H1 (cell line): ENCODE measurements around the gene RILPL1. TPM values are rescaled to one million over a fixed set of nuclear protein-coding genes. Genes with fewer than 3 reads are reported as not detected.

Source experiments
- CTCF ChIA-PET: fragments of 300-600 bp; sonication (Branson Sonifier 250); formaldehyde crosslinking; loops from one replicate; lab custom pipeline; 2021; ENCODE audit not compliant: partially characterized antibody; lab: Charles Lee
- POLR2A ChIA-PET: fragments of 300-600 bp; sonication (Branson Sonifier 250); formaldehyde crosslinking; loops from one replicate; lab custom pipeline; 2021; ENCODE audit warnings: inconsistent platforms; ENCODE audit not compliant: partially characterized antibody; lab: Charles Lee
- DNase-seq, 2 experiments: peaks; one replicate each; pipeline versions ENCODE4 v3.0.0 to v3.0.0-alpha.2; 2010 to 2022; ENCODE audit warnings: low spot score in 2 of 2, low read depth in 1 of 2, mixed read lengths in 1 of 2
- FAIRE-seq: peaks from 2 replicates; lab custom pipeline; 2011; peaks lifted over from hg19 to GRCh38; lab: Jason Lieb, UNC
- H2AFZ ChIP-seq: 2 replicates; pipeline ENCODE4 v1.8.1; 2012; ENCODE audit warnings: low read length, inconsistent platforms
- H2AK5ac ChIP-seq: 2 replicates; pipeline ENCODE4 v1.6.1; 2013; ENCODE audit warnings: low read depth, low read length
- H2BK120ac ChIP-seq: replicated peaks from 2 replicates; pipeline ENCODE3; 2013; ENCODE audit warnings: low read depth, low read length, inconsistent platforms
- H2BK12ac ChIP-seq: 2 replicates; pipeline ENCODE4 v1.6.1; 2013; ENCODE audit warnings: low read depth, low read length
- H2BK15ac ChIP-seq: 2 replicates; pipeline ENCODE4 v1.6.1; 2013; ENCODE audit warnings: low read length
- H2BK20ac ChIP-seq: 2 replicates; pipeline ENCODE4 v1.6.1; 2013; ENCODE audit warnings: low read length
- H2BK5ac ChIP-seq: 2 replicates; pipeline ENCODE4 v1.6.1; 2013; ENCODE audit warnings: low read depth, low read length
- H3K14ac ChIP-seq: 2 replicates; pipeline ENCODE4 v1.6.1; 2013; ENCODE audit warnings: inconsistent platforms; ENCODE audit not compliant: insufficient read length
- H3K18ac ChIP-seq: 2 replicates; pipeline ENCODE4 v1.6.1; 2013; ENCODE audit warnings: low read length; ENCODE audit errors: extremely low read depth
- H3K23ac ChIP-seq: 2 replicates; pipeline ENCODE4 v1.6.1; 2013; ENCODE audit warnings: inconsistent platforms; ENCODE audit not compliant: insufficient read length
- H3K23me2 ChIP-seq: 2 replicates; pipeline ENCODE4 v1.6.1; 2013; ENCODE audit warnings: low read depth, low read length
- H3K27ac ChIP-seq: 2 replicates; pipeline ENCODE4 v1.6.1; 2011; ENCODE audit warnings: low read depth, low read length, inconsistent platforms
- H3K27me3 ChIP-seq, 4 experiments: replicated peaks in 1 of 4; 1 replicate in 1 of 4; 2 replicates in 3 of 4; pipeline versions ENCODE4 v1.6.1 to v1.8.1; 2011 to 2013; ENCODE audit warnings: low read length in 3 of 4, mild to moderate bottlenecking in 3 of 4, inconsistent platforms in 2 of 4, mixed read lengths in 2 of 4, moderate library complexity in 1 of 4; ENCODE audit not compliant: control insufficient read depth in 3 of 4, insufficient read depth in 3 of 4; ENCODE audit errors: extremely low read depth in 1 of 4
- H3K36me3 ChIP-seq, 4 experiments: 2 replicates each; pipeline versions ENCODE4 v1.6.1 to v1.8.1; 2011 to 2013; ENCODE audit warnings: mild to moderate bottlenecking in 4 of 4, low read length in 3 of 4, moderate library complexity in 2 of 4, control low read depth in 1 of 4, inconsistent platforms in 1 of 4; ENCODE audit not compliant: insufficient read depth in 4 of 4, control insufficient read depth in 2 of 4
- H3K4ac ChIP-seq: replicated peaks from 2 replicates; pipeline ENCODE3; 2013; ENCODE audit warnings: low read length, low read depth, mixed read lengths, inconsistent platforms; ENCODE audit not compliant: insufficient read length
- H3K4me1 ChIP-seq, 4 experiments: replicated peaks in 1 of 4; 1 replicate in 1 of 4; 2 replicates in 3 of 4; pipeline versions ENCODE4 v1.6.1 to v1.8.1; 2011 to 2013; ENCODE audit warnings: low read length in 3 of 4, inconsistent platforms in 2 of 4, mixed read lengths in 1 of 4; ENCODE audit not compliant: insufficient read depth in 4 of 4, control insufficient read depth in 3 of 4
- H3K4me2 ChIP-seq, 2 experiments: 2 replicates each; pipeline versions ENCODE4 v1.6.1 to v1.8.1; 2011 to 2013; ENCODE audit warnings: low read depth in 2 of 2, low read length in 2 of 2, control low read depth in 1 of 2, inconsistent platforms in 1 of 2, mild to moderate bottlenecking in 1 of 2; ENCODE audit not compliant: insufficient read depth in 1 of 2
- H3K4me3 ChIP-seq, 4 experiments: fragments of 200-600, 300-600 bp in 1 of 4; sonication (generic), shearing (Covaris generic), sonication (Bioruptor Twin) in 1 of 4; 2 replicates each; pipeline versions ENCODE4 v1.5.1 to v1.8.1; 2011 to 2016; ENCODE audit warnings: low read length in 4 of 4, low read depth in 3 of 4, control low read depth in 2 of 4, inconsistent platforms in 2 of 4, mild to moderate bottlenecking in 2 of 4, mixed read lengths in 1 of 4, moderate library complexity in 1 of 4; ENCODE audit not compliant: insufficient read depth in 2 of 4; ENCODE audit errors: extremely low read depth in 1 of 4
- H3K56ac ChIP-seq: replicated peaks from 2 replicates; pipeline ENCODE3; 2013; ENCODE audit warnings: low read depth, mild to moderate bottlenecking, mixed read lengths, low read length, inconsistent platforms; ENCODE audit not compliant: insufficient read length
- H3K79me1 ChIP-seq: 2 replicates; pipeline ENCODE4 v1.6.1; 2013; ENCODE audit warnings: low read depth, low read length, control low read depth
- H3K79me2 ChIP-seq, 2 experiments: 2 replicates each; pipeline versions ENCODE4 v1.6.1 to v1.8.1; 2012 to 2013; ENCODE audit warnings: low read length in 2 of 2, mild to moderate bottlenecking in 2 of 2, inconsistent platforms in 1 of 2; ENCODE audit not compliant: insufficient read depth in 2 of 2, control insufficient read depth in 1 of 2
- H3K9ac ChIP-seq, 4 experiments: replicated peaks in 1 of 4; 1 replicate in 1 of 4; 2 replicates in 3 of 4; pipeline versions ENCODE4 v1.6.1 to v1.8.1; 2011 to 2013; ENCODE audit warnings: low read depth in 3 of 4, low read length in 3 of 4, control low read depth in 2 of 4, mild to moderate bottlenecking in 2 of 4, moderate library complexity in 2 of 4, inconsistent platforms in 1 of 4; ENCODE audit errors: extremely low read depth in 1 of 4
- H3K9me3 ChIP-seq, 2 experiments: 2 replicates each; pipeline versions ENCODE4 v1.6.1 to v1.8.1; 2012 to 2013; ENCODE audit warnings: mild to moderate bottlenecking in 2 of 2, moderate library complexity in 2 of 2, control low read depth in 1 of 2, inconsistent platforms in 1 of 2, low read depth in 1 of 2, low read length in 1 of 2, mixed read lengths in 1 of 2; ENCODE audit not compliant: insufficient read depth in 2 of 2
- H4K20me1 ChIP-seq, 2 experiments: replicated peaks in 1 of 2; 2 replicates each; pipeline versions ENCODE3 to v1.8.1; 2011 to 2013; ENCODE audit warnings: inconsistent platforms in 2 of 2, low read length in 2 of 2, mild to moderate bottlenecking in 1 of 2; ENCODE audit not compliant: insufficient read depth in 2 of 2, control insufficient read depth in 1 of 2
- H4K5ac ChIP-seq: 2 replicates; pipeline ENCODE4 v1.6.1; 2013; ENCODE audit warnings: low read length, low read depth, mixed read lengths, inconsistent platforms; ENCODE audit not compliant: insufficient read length
- H4K8ac ChIP-seq: 2 replicates; pipeline ENCODE4 v1.8.0; 2013; ENCODE audit warnings: mild to moderate bottlenecking, moderate library complexity, low read length, inconsistent platforms; ENCODE audit not compliant: insufficient read depth; ENCODE audit errors: extremely low read depth
- H4K91ac ChIP-seq: replicated peaks from 2 replicates; pipeline ENCODE3; 2013; ENCODE audit warnings: low read length, mixed read lengths, inconsistent platforms; ENCODE audit not compliant: insufficient read length
- ASH2L ChIP-seq: fragments of 200-600, 300-600 bp; sonication (generic); IDR thresholded peaks from one replicate; pipeline ENCODE4 v1.7.1; 2017; ENCODE audit warnings: low read length
- CHD1 ChIP-seq: IDR thresholded peaks from 2 replicates; pipeline ENCODE4 v1.6.1; 2012; ENCODE audit warnings: low read depth, low read length, improper control_type of control experiment
- CTBP2 ChIP-seq: IDR thresholded peaks from 2 replicates; pipeline ENCODE4 v1.7.0; 2011; ENCODE audit warnings: borderline replicate concordance, mild to moderate bottlenecking, moderate library complexity, mixed read lengths, low read length; ENCODE audit not compliant: insufficient read depth, insufficient read length
- EGR1 ChIP-seq: IDR thresholded peaks from 2 replicates; pipeline ENCODE4 v1.6.1; 2011; ENCODE audit warnings: low read depth, low read length, borderline replicate concordance
- MAFK ChIP-seq: IDR thresholded peaks from 2 replicates; pipeline ENCODE4 v1.6.1; 2012; ENCODE audit warnings: low read depth, mild to moderate bottlenecking, improper control_type of control experiment, low read length
- NRF1 ChIP-seq: IDR thresholded peaks from 2 replicates; pipeline ENCODE4 v1.6.1; 2011; ENCODE audit warnings: mild to moderate bottlenecking, low read depth, low read length, improper control_type of control experiment
- POU5F1 ChIP-seq: IDR thresholded peaks from 2 replicates; pipeline ENCODE4 v1.6.1; 2011; ENCODE audit warnings: low read depth, mild to moderate bottlenecking, low read length, moderate library complexity
- RAD21 ChIP-seq, 2 experiments: IDR thresholded peaks in 1 of 2; conservative IDR thresholded peaks in 1 of 2; 2 replicates each; pipeline ENCODE4 v1.6.1; 2011; ENCODE audit warnings: low read depth in 2 of 2, low read length in 2 of 2, improper control_type of control experiment in 1 of 2, inconsistent platforms in 1 of 2, mild to moderate bottlenecking in 1 of 2, moderate library complexity in 1 of 2
- ZNF274 ChIP-seq: IDR thresholded peaks from 2 replicates; pipeline ENCODE4 v1.7.0; 2012; ENCODE audit warnings: low read length, borderline replicate concordance; ENCODE audit errors: extremely low read depth
- WGBS, 2 experiments: shearing (Covaris generic) in 1 of 2; methylation state at CpG; one replicate each; pipeline versions ENCODE4 v1.1.6 to v1.1.7; 2013 to 2015; ENCODE audit warnings: low lambda C conversion rate in 2 of 2, mixed read lengths in 2 of 2, inconsistent platforms in 1 of 2, low coverage in 1 of 2, missing lambda C conversion rate in 1 of 2; ENCODE audit not compliant: insufficient replicate concordance in 2 of 2, insufficient coverage in 1 of 2, insufficient read length in 1 of 2; ENCODE audit errors: extremely low coverage in 1 of 2, missing lambda C conversion rate in 1 of 2; 5-methylcytosine and 5-hydroxymethylcytosine counted together
- polyA plus RNA-seq, 7 experiments: library from polyadenylated mRNA; depleted of rRNA in 3 of 7; stranded (reverse) in 5 of 7; unstranded in 2 of 7; fragments of >200 nt in 5 of 7; fragments of 200-250 nt in 2 of 7; gene quantifications; 1 replicate in 5 of 7; 2 replicates in 1 of 7; 4 replicates in 1 of 7; pipeline versions ENCODE4 v1.2.1 to v1.2.3, GENCODE V29; 2011 to 2013; ENCODE audit warnings: missing spikeins in 2 of 7, mixed read lengths in 2 of 7
- total RNA-seq: library from RNA; stranded (reverse); fragmentation: NEBNext Ultra II Directional; extraction: Animal tissue kit (Norgen Biotek cat#: 25700); gene quantifications from 2 replicates; pipeline ENCODE4 v1.2.1, GENCODE V29; 2021

RILPL1 gene
- total and polyA plus RNA-seq, 2 of the 8 experiments (the other 6 are each of a cell fraction or from before 2014, with no cell fraction given), result 6.7 to 9.4 TPM

DNA sequence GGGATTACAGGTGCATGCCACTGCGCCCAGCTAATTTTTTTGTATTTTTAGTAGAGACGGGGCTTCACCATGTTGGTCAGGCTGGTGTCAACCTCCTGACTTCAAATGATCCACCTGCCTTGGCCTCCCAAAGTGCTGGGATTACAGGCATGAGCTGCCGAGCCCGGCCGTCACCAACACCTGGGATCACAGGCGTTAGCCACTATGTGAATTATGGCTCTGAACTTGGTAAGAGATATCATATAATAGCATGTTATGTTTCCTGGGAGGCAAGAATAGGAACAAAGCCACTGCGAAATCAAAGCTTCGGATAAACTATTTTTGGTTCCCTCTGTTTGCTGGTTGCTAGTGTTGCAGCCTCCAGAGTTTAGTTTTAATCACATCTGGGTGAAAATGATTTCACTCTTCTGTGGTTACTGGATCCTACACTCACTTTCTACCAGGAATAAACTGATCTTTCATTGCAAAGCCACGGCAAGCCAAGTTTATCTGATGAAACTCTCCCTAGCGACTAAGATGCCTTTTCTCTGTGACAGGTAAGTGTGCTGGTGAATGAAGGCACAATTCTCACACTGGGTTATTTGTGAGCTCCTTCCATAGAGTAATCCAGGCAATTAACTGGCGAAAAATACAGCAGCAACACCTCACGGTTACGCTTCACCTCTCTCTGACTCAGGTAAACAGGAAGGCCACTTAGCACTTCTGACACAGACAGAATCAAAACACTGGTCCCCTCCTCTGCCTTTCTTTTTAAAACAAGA, 58.9 kb downstream of the RILPL1 start:
- Histone ChIP-seq H3K27ac (no peak overlapping the region), H3K36me3 (peaks cover 0 to 14% (median 1%) of the 10 kb centered on the region in 4 experiments; a peak in 4 of 8 replicates), H2AK5ac (no peak overlapping the region), H3K9ac (no peak overlapping the region), H2BK5ac (no peak overlapping the region), H3K79me2 (no peaks in the 10 kb centered on the region), H3K56ac (no peak overlapping the region), H2BK15ac (no peak overlapping the region), H3K4me1 (no peaks in the 10 kb centered on the region), H3K23ac (no peak overlapping the region), H4K8ac (no peak overlapping the region), H2BK120ac (no peak overlapping the region), H3K23me2 (no peaks in the 10 kb centered on the region), H3K4me3 (no peak overlapping the region), H4K91ac (no peak overlapping the region), H3K79me1 (no peaks in the 10 kb centered on the region), H3K27me3 (no peaks in the 10 kb centered on the region), H3K9me3 (no peaks in the 10 kb centered on the region), H4K5ac (no peak overlapping the region), H3K14ac (no peak overlapping the region), H3K4ac (no peak overlapping the region), H3K18ac (no peak overlapping the region), H4K20me1 (peaks cover 0 to 3% of the 10 kb centered on the region in 2 experiments), H2AFZ (no peak overlapping the region), H2BK20ac (no peak overlapping the region), H3K4me2 (no peak overlapping the region), H2BK12ac (no peak overlapping the region)
- 93% methylated on average over 13 of the region's 13 CpGs; no CpG with 5 or more reads in 1 of the 2 experiments for WGBS, 2 experiments
- ChIA-PET CTCF (interaction anchor here (0.6 to 0.8 kb wide), 4 partner anchors 10 to 107 kb away, joined by 3 read pairs; no protein-coding TSS in a partner anchor), POLR2A (interaction anchor here (0.8 to 1.6 kb wide), 4 partner anchors 10 to 20 kb away, joined by 3 to 5 read pairs (median 4); partner anchors contain the start of gene SNRNP35)
- DNase-seq (no peak), FAIRE-seq (no peak)
- no peak for TF ChIP-seq RAD21 (IDR thresholded peaks at IDR 0.05 in 1 of 2, conservative IDR thresholded peaks at IDR 0.05 in 1 of 2; ENCODE audit: low read depth in 2 of 2, low read length in 2 of 2)
- no peak for TF ChIP-seq MAFK
- no peak for TF ChIP-seq POU5F1
- TF ChIP-seq ZNF274, result no peak
- TF ChIP-seq EGR1, result no peak
- TF ChIP-seq CTBP2, result no peak
- TF ChIP-seq ASH2L, result no peak
- no peak for TF ChIP-seq CHD1
- no peak for TF ChIP-seq NRF1
